Calu3 (cell line): Measurements from ENCODE around the gene PRUNE1. TPM values are rescaled to one million over a fixed set of nuclear protein-coding genes. Genes with fewer than 3 reads are reported as not detected.

Source experiments
- BruUV-seq: library from RNA; stranded (reverse); fragments of 400-500 nt; replicated peaks from 2 replicates; lab custom pipeline; 2021; lab: Mats Ljungman, UMichigan
- CTCF ChIA-PET: fragments of 300-600 bp; sonication (Branson Sonifier 250); formaldehyde crosslinking; loops from one replicate; lab custom pipeline; 2022; ENCODE audit warnings: antibody characterized with exemption; lab: Charles Lee
- DNase-seq: peaks from one replicate; pipeline ENCODE4 v3.0.0; 2022
- H3K27ac Mint-ChIP-seq: one replicate; pipeline ENCODE4 v1.8.0; 2022; ENCODE audit warnings: mixed read lengths; ENCODE audit not compliant: unreplicated experiment
- H3K27me3 Mint-ChIP-seq: one replicate; pipeline ENCODE4 v1.8.0; 2022; ENCODE audit warnings: mixed read lengths; ENCODE audit not compliant: unreplicated experiment
- H3K36me3 Mint-ChIP-seq: one replicate; pipeline ENCODE4 v1.8.0; 2022; ENCODE audit warnings: mild to moderate bottlenecking, moderate library complexity, mixed read lengths; ENCODE audit not compliant: insufficient read depth, unreplicated experiment
- H3K4me1 Mint-ChIP-seq: one replicate; pipeline ENCODE4 v1.8.0; 2022; ENCODE audit warnings: mild to moderate bottlenecking, low read depth, mixed read lengths; ENCODE audit not compliant: unreplicated experiment
- H3K4me3 Mint-ChIP-seq: one replicate; pipeline ENCODE4 v1.8.0; 2022; ENCODE audit warnings: mild to moderate bottlenecking, low read depth, moderate library complexity, mixed read lengths; ENCODE audit not compliant: unreplicated experiment
- H3K9me3 Mint-ChIP-seq: one replicate; pipeline ENCODE4 v1.8.0; 2022; ENCODE audit warnings: low read depth, mixed read lengths; ENCODE audit not compliant: unreplicated experiment
- CTCF ChIP-seq: fragments of 200-600 bp; IDR thresholded peaks from one replicate; pipeline ENCODE4 v1.8.0; 2022; ENCODE audit warnings: antibody characterized with exemption; ENCODE audit not compliant: unreplicated experiment
- intact Hi-C: fragments of 100-400 bp; cut with micrococcal nuclease; formaldehyde crosslinking; loops from one replicate; pipeline ENCODE4 v1.10.0; 2022; ENCODE audit not compliant: unreplicated experiment
- total RNA-seq: library from RNA; stranded (reverse); gene quantifications from 2 replicates; pipeline ENCODE4 v1.2.3, GENCODE V29; 2022

PRUNE1 gene
- total RNA-seq, 1 experiment from 2014 or later: 15.9 TPM

GRCh38 chr1:150972417-150972940, 35.8 kb upstream of the PRUNE1 start:
- Mint-ChIP-seq H3K27ac (peak overlapping the region; percentile 49), H3K36me3 (peaks cover 58% of the 10 kb centered on the region), H3K9me3 (no peaks in the 10 kb centered on the region), H3K4me3 (peak overlapping the region; percentile 82), H3K4me1 (peaks cover 45% of the 10 kb centered on the region), H3K27me3 (no peaks in the 10 kb centered on the region)
- BruUV-seq: no TSS peak
- intact Hi-C loops: no loop called here
- no peak for DNase-seq
- CTCF ChIA-PET: no interaction called here
- TF ChIP-seq CTCF: no peak

DNA sequence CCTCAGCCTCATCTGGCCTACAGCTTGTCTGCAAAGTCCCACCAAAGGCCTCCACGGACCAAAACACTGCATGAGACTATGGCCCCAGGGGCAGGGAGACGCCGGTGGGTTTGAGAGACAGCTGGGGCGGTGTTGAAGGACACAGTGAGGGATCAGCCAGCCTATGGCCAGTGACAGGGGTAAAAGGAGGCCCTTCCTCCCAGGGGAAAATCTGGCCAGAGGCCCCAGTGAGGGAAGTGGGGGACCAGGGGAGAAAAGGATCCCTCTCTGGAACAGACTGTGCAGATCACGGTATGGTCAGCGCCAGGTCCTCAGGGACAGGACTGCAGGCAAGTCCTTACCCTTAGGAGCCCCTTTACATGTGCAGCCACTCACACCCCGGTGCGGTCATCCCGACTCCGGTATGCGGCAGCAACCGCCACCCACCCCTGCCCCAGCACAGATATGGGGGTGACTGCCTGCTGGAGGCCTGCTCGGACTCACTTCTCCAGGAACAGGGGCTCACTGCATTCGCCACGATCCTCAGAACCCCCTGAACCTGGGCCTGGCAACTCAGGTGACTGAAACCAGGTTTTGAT, 34.9 kb upstream of the PRUNE1 start:
- peak; percentile 18 for DNase-seq
- CTCF ChIA-PET: interaction anchor here (0.6 to 0.8 kb wide), 3 partner anchors 16 to 659 kb away, joined by 3 to 4 read pairs (median 3); no protein-coding TSS in a partner anchor

GRCh38 chr1:150973836-150974579, 34.2 kb upstream of the PRUNE1 start:
- Mint-ChIP-seq H3K27ac (peak overlapping the region; percentile 49), H3K27me3 (no peaks in the 10 kb centered on the region), H3K4me1 (peaks cover 49% of the 10 kb centered on the region), H3K36me3 (peaks cover 44% of the 10 kb centered on the region), H3K4me3 (peak overlapping the region; percentile 82), H3K9me3 (no peaks in the 10 kb centered on the region)
- CTCF ChIA-PET: interaction anchor here (0.6 to 1.4 kb wide), 6 partner anchors 17 to 659 kb away, joined by 3 to 5 read pairs (median 4); partner anchors contain the start of gene MINDY1
- no TSS peak for BruUV-seq
- intact Hi-C loops: no loop called here
- TF ChIP-seq CTCF: no peak
- peak; percentile 43 for DNase-seq

More for the DNA sequence above, 34.9 kb upstream of the PRUNE1 start:
- H3K4me1 Mint-ChIP-seq: peaks cover 49% of the 10 kb centered on the region
- no peak for TF ChIP-seq CTCF
- intact Hi-C loops: no loop called here
- H3K27ac Mint-ChIP-seq: peak overlapping the region; percentile 49
- no TSS peak for BruUV-seq
- H3K4me3 Mint-ChIP-seq: peak overlapping the region; percentile 82
- H3K9me3 Mint-ChIP-seq: no peaks in the 10 kb centered on the region
- peaks cover 51% of the 10 kb centered on the region for H3K36me3 Mint-ChIP-seq
- H3K27me3 Mint-ChIP-seq: no peaks in the 10 kb centered on the region

DNA sequence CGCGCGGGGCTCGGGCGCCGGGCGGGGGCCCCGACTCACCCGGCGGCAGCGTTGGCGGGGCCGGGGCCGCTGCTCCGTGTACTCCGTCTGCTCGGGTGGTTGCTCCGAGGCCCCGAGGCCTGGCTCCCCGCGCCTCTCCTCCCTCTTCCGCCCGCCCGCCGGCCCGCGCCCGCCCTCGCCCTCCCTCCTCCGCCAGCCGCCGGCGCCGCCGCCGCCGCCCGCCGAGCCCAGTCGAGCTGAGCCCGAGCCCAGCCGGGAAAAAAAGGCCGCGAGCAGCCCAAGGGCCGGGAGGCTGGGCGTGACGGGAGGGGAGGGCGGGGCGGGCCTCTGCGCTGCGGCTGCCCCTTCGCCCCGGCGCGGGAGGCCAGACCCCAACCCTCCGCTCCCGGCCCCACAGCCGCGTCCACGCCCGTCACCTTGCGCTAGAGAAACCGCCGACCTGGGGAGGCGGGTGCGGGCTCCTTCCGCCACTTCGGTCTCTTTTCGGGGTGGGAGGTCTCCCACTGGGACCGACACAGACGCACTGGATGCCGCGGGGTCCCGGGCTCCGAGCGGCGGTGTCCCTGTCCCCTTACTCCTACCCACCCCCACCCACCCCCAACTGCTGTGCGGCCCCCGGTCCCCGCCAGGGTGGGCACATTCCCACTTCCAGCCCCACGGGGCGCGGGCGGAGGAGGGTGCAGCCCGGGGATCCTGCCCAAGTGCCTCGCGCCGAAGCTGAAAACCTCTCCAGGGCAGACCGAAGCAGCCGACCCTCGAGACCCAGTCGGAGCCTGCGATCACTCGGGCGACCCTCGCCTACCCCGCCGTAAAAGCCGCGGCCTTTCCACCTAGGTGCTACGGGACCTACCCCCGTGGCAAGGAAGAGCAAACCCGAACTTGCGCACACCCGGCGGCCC, 33.4 kb upstream of the PRUNE1 start, which contains the start of gene CERS2:
Gene CERS2 (minus strand): TSS at position 256 of the 899 bp plus-strand sequence. CDS start 5,745 bp downstream, outside the sequence.
- Mint-ChIP-seq H3K27ac (peak within 1 kb of the TSS; percentile 49), H3K4me1 (peaks cover 49% of the 10 kb centered on the region), H3K36me3 (peaks cover 42% of the 10 kb centered on the region), H3K27me3 (no peaks in the 10 kb centered on the region), H3K4me3 (peak within 1 kb of the TSS; percentile 82), H3K9me3 (no peaks in the 10 kb centered on the region)
- TF ChIP-seq CTCF: no peak
- CTCF ChIA-PET: interaction anchor here (0.6 to 1.4 kb wide), 3 partner anchors 32 to 96 kb away, joined by 3 to 5 read pairs (median 4); partner anchors contain the start of gene MINDY1
- BruUV-seq: no TSS peak
- peak; percentile 88 for DNase-seq
- intact Hi-C loops: loop anchor here (5.0 kb wide), 1 partner anchor 413 kb away; no protein-coding TSS in a partner anchor
